ENCODE data around the gene BANK1.

BANK1 gene

GRCh38 chr4:102027961-102028360 lies 237.4 kb downstream of the BANK1 start:
- no peak for DNase-seq (ENCODE audit: low read depth, low spot score)

DNA sequence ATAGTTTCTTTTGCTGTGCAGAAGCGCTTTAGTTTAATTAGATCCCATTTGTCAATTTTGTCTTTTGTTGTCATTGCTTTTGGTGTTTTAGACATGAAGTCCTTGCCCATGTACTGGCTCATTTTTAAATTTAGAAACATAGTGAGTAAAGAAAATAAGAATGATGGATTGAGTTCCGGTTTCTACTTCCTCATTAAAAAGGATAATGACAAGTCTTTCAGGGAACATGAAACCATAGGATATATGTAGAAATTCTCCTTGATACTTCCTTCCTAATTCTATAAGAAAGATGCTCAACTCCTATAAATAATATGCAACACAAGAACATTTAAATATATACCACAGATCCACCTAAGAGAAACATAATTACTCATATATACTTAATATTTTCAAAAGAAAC lies 240.9 kb downstream of the BANK1 start:
- DNase-seq (ENCODE audit: low read depth, low spot score) = no peak

DNA sequence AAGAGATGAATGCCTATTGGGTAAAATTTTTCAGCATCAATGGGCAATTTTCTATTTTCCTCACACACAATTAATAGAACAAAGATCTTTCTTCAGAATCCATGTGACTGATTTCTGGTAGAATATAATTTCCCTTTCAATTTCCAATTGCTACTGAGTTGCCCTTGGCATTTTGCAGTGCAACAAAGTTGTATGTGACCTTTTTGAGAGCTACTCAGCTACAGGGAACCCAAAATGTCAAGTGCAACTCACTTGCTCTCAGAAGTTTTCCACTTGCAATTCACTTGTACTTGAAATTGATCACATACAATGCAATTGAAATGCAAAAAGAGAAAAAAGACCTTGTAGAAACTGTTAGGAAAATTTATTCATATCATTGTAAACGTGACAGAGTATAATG lies 245.5 kb downstream of the BANK1 start:
- no peak for DNase-seq (ENCODE audit: low read depth, low spot score)

DNA sequence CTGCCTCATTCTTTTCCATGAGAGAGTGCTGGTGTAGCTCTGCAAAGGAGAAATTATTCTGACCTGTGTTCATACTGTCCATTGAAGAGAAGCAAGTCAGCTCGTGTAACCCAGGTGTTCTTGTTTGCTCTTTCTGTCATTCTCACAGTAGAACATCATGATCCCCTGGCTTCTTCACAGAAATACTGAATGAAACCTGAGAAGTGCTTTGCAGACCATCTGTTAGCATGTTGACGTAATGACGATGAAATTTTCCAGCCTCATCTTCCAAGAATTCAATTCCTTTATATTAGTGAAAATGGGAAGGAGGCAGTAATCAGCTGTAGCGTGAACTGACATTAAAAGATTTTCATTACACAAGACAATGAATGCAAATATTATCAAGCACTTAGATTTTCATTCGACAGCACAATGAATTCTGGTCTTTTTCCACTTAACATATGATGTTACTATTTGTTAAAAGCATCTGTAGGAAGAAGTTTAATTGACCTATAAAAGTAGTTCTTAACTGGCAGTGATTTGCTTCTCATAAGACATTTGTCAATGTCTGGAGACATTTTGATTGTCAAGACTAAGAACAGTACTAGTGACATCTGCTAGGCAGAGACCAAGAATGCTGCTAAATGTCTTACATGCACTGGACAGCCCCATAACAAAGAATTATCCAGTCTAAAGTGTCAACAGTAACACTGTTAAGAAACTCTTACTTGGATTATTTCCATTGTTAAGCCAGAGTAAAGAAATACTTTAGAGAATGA lies 246.3 kb downstream of the BANK1 start:
- DNase-seq (ENCODE audit: low read depth, low spot score) = peak; percentile 1

GRCh38 chr4:102037566-102037965 lies 247.0 kb downstream of the BANK1 start:
- DNase-seq (ENCODE audit: low read depth, low spot score) = no peak

DNA sequence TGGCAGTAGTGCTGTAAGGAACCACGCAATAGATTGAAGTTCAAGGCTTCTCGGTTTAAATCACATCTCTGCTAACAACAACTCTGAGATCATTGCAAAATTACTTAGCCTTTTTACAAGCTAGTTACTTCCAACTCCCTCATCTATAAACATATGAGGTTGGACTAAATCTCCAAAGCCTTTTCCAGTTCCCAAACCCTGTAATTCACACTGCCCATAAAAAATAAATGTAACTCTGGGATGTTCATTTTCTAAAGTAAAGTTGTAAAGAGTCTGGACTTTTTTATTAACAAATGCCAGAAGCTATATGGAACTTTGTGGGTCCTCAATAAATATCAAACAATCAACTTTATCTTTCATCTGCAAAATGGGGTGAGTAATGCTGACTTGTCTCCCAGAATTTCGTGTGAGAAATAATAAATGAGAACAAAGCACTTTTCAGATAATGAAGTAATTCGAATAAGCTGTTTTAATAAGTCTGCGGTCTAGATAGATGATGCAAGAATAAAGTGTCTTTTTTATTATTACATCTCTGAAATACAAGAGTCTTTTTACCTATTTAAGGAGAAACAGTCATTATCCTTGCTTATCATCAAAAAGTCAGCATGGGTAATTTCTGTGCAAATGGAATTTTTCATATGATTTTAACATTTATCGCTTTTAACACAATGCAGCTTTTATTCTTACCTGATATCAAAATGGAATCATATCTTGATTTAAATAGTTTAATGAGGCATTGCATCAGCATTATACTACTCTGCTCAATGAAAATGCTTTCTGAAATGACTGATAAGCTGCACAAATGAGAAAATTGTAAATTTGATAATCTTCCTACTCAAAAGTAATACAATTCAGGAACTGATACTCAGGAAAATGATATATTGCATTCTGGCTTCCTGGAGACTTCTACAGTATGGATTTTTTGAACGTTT lies 252.6 kb downstream of the BANK1 start:
- no peak for DNase-seq (ENCODE audit: low read depth, low spot score)

DNA sequence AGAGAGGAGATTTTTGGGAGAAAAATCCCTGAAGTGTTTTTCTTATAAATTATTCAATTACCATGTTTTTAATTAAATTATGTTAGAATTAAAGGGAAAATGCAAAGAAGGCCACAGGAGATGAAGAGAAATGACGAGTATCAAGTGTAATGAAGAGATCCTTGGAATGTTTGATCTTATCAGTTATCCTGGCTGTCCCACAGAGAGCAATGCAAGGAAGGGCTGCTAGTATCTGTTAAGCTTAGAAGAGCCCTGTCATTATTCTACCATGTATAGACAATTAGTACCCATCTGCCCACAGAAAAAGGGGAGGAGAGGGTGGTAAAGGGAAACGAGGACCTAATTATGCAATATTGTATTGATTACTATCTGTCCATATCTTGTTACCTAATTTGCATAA lies 257.1 kb downstream of the BANK1 start:
- no peak for DNase-seq (ENCODE audit: low read depth, low spot score)

- DNase-seq (ENCODE audit: low read depth, low spot score) = no peak
These were observed 265.3 kb downstream of the BANK1 start for GRCh38 chr4:102055805-102056204.

- no peak for DNase-seq (ENCODE audit: low read depth, low spot score)
These were observed 266.6 kb downstream of the BANK1 start for GRCh38 chr4:102057122-102057521.

GRCh38 chr4:102061133-102061532 lies 270.6 kb downstream of the BANK1 start:
- no peak for DNase-seq (ENCODE audit: low read depth, low spot score)

DNA sequence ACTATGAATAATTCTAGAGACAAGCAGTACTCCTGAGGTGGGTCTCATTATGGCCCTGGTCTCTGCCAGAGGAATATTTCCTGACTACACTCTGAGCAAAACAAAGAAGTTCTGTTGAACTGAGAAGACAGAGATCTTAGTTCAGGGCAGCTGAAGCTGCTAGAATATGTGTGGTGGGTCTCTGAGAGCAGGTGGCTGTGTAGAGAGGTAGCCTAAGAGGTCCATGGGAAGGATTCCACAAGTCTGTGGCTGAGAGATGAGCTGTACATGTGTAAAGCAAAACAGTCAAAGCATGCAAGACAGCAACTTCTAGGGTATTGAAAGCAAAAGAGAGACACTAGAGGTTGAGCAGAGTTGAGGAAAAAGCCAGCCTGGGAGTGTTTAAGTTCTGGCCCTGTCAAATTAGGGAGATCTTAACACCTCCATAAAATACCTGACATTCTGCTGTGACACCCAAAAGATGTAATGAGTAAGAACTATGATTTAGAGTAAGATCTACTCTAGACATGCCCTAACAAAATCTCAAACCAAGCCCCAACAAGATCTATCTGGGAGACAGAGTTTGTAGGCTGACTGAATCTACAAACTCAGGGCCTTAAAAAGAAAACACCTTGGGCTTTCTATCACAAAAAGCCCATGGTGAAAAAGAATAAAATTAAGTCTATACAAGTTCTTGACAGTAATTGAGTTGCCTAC lies 274.4 kb downstream of the BANK1 start:
- DNase-seq (ENCODE audit: low read depth, low spot score) = no peak

DNA sequence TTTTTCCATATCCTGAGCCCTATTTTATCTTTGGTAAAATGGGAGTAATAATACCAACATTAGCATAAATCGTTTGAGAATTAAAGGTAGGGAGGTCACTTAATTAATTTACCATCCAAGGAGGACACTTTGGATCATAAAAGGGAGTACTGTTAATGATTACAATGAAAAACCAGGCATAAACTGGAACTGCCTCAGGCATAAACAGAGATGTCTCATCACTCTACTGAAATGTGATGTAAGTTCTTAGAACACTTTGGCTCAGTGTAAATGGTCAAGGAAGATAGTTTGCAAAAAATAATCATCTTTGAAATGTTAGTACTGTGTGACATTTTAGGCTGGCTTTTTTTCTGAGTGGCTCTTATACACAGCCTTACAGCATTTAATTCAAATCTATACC lies 286.1 kb downstream of the BANK1 start:
- no peak for DNase-seq (ENCODE audit: low read depth, low spot score)

- no peak for DNase-seq (ENCODE audit: low read depth, low spot score)
These were observed 289.7 kb downstream of the BANK1 start for GRCh38 chr4:102080184-102080583.

DNA sequence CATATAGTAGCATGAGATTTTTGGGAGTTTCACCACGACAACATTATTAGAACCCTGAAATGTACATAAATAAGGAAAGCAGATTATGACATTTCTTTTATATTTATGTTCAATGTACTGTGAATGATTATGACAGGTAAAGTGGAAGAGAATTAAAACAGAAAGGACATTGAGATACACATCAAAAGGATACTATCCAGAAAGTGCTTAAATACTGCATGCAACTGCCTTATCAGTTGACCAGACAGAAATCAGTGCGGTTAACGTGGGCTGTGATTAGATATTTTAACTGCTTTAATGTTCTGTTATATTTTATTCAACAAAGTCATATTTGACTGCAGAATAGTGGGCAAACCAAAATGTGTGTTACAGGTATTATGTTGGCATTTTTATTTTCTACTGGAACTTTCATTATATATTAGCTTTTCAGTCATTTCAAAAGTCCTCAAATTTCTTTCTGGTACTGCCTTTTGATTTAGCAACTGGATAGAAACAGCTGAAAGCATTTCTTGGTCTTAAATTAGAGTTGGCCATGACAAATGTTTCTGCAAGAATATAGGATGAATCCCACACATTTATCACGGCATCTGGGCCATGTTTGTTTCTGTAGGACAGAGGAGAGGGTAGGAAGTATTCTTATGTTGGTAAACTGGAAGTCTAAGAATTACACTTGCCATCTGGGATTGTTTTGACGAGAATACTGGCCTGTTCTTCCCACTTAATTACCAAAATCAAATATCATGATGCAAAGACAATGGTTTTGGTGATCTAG lies 299.5 kb downstream of the BANK1 start:
- DNase-seq (ENCODE audit: low read depth, low spot score) = no peak

DNA sequence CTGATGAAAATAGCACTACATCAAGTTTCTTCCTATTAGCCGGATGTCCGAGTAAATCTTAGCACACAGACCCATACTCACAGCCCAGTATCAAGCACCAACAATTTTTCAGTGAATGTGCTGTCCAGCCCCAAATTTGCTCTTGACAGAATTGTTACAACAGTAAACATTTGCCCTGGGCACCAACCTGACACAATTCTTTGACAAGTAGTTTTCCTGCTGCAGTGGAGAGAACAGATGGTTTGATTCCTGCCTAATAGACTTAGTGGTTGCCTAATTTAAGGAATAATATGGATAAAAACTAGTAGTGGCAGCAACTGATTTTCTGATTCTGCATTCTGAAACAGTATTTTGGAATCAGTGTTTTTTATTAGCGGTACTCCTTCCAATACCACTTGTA lies 301.1 kb downstream of the BANK1 start:
- DNase-seq (ENCODE audit: low read depth, low spot score) = no peak

GRCh38 chr4:102094481-102094880 lies 304.0 kb downstream of the BANK1 start:
- no peak for DNase-seq (ENCODE audit: low read depth, low spot score)

DNA sequence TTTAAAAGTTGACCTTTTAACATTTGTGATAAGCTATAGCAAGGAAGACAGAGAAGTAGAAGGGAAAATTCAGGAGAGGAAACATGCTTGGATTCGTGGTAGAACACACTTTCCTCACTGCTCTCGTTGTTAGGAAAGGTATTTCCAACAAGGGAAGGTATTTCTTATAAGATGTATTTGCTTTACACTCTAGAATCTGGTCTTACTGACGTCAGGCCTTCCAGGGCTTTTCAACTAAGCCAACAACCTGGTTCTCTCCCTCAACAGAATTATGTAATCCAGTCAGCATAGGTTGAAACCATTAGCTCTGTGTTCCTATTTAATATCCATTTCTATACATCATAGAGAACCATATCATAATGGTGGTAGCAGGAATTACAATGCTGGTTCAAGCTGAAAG lies 312.8 kb downstream of the BANK1 start:
- DNase-seq (ENCODE audit: low read depth, low spot score) = no peak

- DNase-seq (ENCODE audit: low read depth, low spot score) = peak; percentile 39
These were observed 313.7 kb downstream of the BANK1 start for GRCh38 chr4:102104278-102104677.

GRCh38 chr4:102105983-102106382 lies 315.5 kb downstream of the BANK1 start:
- DNase-seq (ENCODE audit: low read depth, low spot score) = no peak

GRCh38 chr4:102114118-102114630 lies 323.6 kb downstream of the BANK1 start:
- peak; percentile 43 for DNase-seq (ENCODE audit: low read depth, low spot score)

DNA sequence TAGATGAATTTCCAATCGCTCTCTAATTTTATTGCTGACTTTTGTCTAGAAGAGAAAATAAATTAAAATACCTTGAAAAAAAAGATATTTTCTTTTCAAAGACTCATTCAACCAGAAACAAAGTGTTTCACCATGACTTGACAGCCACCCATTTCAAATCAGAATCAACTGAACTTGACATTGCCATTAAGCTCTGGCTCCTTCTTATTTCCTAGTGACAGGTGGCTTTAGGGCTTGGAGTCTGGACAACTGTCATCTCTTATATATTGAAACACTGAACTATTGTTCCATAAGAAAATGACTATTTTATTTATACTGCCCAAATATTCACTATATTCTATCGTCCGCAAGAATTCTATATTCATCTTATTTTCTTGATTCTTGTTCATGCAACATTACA lies 325.6 kb downstream of the BANK1 start:
- no peak for DNase-seq (ENCODE audit: low read depth, low spot score)
